ENCODE data around the gene MX2.
"Not testable (repeated sequence)": the region's sequence is repeated elsewhere in the genome, so short reads cannot be mapped to it uniquely, and the experiment has no call there.

MX2 gene

GRCh38 chr21:41390043-41390639 is 28.3 kb downstream of the MX2 start:
- no peak for DNase-seq

- DNase-seq, result no peak
These were observed 32.1 kb downstream of the MX2 start for GRCh38 chr21:41393876-41394465.

- DNase-seq, result no peak
These were observed 34.8 kb downstream of the MX2 start for GRCh38 chr21:41396558-41397075.

GRCh38 chr21:41397471-41397891 is 35.7 kb downstream of the MX2 start:
- DNase-seq, result no peak

GRCh38 chr21:41398251-41398650 is 36.4 kb downstream of the MX2 start:
- no peak for DNase-seq

GRCh38 chr21:41398831-41399230 is 37.0 kb downstream of the MX2 start:
- no peak for DNase-seq

GRCh38 chr21:41399246-41399800 is 37.5 kb downstream of the MX2 start:
- no peak for DNase-seq

GRCh38 chr21:41402231-41402630 is 40.4 kb downstream of the MX2 start:
- DNase-seq, result no peak

GRCh38 chr21:41402796-41403195 is 41.0 kb downstream of the MX2 start:
- DNase-seq, result no peak

GRCh38 chr21:41403331-41403730 is 41.5 kb downstream of the MX2 start:
- no peak for DNase-seq

- DNase-seq, result no peak
These were observed 42.1 kb downstream of the MX2 start for GRCh38 chr21:41403966-41404365.

- no peak for DNase-seq
These were observed 43.5 kb downstream of the MX2 start for GRCh38 chr21:41405321-41405720.

GRCh38 chr21:41406340-41406739 is 44.5 kb downstream of the MX2 start:
- no peak for DNase-seq

GRCh38 chr21:41407541-41408460 is 46.0 kb downstream of the MX2 start:
- no peak for DNase-seq

GRCh38 chr21:41410361-41410760 is 48.5 kb downstream of the MX2 start:
- no peak for DNase-seq

- no peak for DNase-seq
These were observed 49.1 kb downstream of the MX2 start for GRCh38 chr21:41410767-41411448.

- no peak for DNase-seq
These were observed 49.7 kb downstream of the MX2 start for GRCh38 chr21:41411449-41412089.

- not testable (repeated sequence) for DNase-seq
These were observed 55.7 kb downstream of the MX2 start for GRCh38 chr21:41417505-41417904.

- no peak for DNase-seq
These were observed 56.6 kb downstream of the MX2 start for GRCh38 chr21:41418393-41418792.

GRCh38 chr21:41418956-41419680 is 57.3 kb downstream of the MX2 start:
- DNase-seq, result no peak
